Transverse colon (tissue), 4 donors: ENCODE data around the gene ZNF362. TPM values are rescaled to one million over a fixed set of nuclear protein-coding genes. Genes with fewer than 3 reads are reported as not detected.
A peak's percentile ranks its signal among the peaks of the same experiment; 100 is the strongest.

Experiments used
- DNase-seq: peaks from one replicate; pipeline ENCODE4 v3.0.0-alpha.2; 2019
- H3K27ac ChIP-seq, 4 donors: fragments of 200-600 bp; sonication (generic); 2 replicates each; pipeline ENCODE4 v1.5.1; 2016 to 2018; ENCODE audit warnings: inconsistent platforms in 4 of 4
- H3K27me3 ChIP-seq: fragments of 200-600 bp; sonication (generic); 2 replicates; pipeline ENCODE4 v1.5.1; 2017; ENCODE audit warnings: inconsistent platforms
- H3K36me3 ChIP-seq, 4 donors: fragments of 200-600 bp; sonication (generic); 2 replicates each; pipeline ENCODE4 v1.5.1; 2017 to 2019; ENCODE audit warnings: inconsistent platforms in 4 of 4
- H3K4me1 ChIP-seq, 4 donors: fragments of 200-600 bp; sonication (generic); 2 replicates each; pipeline ENCODE4 v1.5.1; 2017 to 2020; ENCODE audit warnings: inconsistent platforms in 4 of 4
- H3K4me3 ChIP-seq, 4 donors: fragments of 200-600 bp; sonication (generic); 1 replicate in 1 of 4; 2 replicates in 3 of 4; pipeline versions ENCODE4 v1.5.1 to v1.6.1; 2017 to 2019; ENCODE audit warnings: inconsistent platforms in 4 of 4
- H3K9me3 ChIP-seq, 2 donors: fragments of 200-600 bp; sonication (generic); 2 replicates each; pipeline ENCODE4 v1.5.1; 2017 to 2019; ENCODE audit warnings: inconsistent platforms in 2 of 2
- EP300 ChIP-seq: sonication (generic); formaldehyde crosslinking; IDR thresholded peaks from one replicate; pipeline ENCODE4 v1.6.1; 2017; ENCODE audit warnings: antibody characterized with exemption, low read depth
- POLR2A ChIP-seq: fragments of 450-650 bp; IDR thresholded peaks from one replicate; pipeline ENCODE4 v1.6.1; 2016; ENCODE audit warnings: antibody characterized with exemption, mild to moderate bottlenecking, moderate library complexity
- POLR2AphosphoS5 ChIP-seq, 3 donors: sonication (generic); formaldehyde crosslinking; IDR thresholded peaks; one replicate each; pipeline ENCODE4 v1.6.1; 2016; ENCODE audit warnings: antibody characterized with exemption in 3 of 3
- WGBS, 2 donors: methylation state at CpG; one replicate each; pipeline ENCODE4 v1.1.5; 2018; ENCODE audit warnings: low coverage in 1 of 2; 5-methylcytosine and 5-hydroxymethylcytosine counted together
- in situ Hi-C, 4 donors: fragments of 200-750 bp; cut with MboI; loops; one replicate each; pipeline versions ENCODE4 v1.15.0 to v1.15.1; 2017; ENCODE audit warnings: low sequenced_read_pairs in 3 of 4, low pct_ligation_motif_present in 1 of 4, low pct_unique_long_range_greater_than_20kb in 1 of 4
- intact Hi-C: fragments of 100-400 bp; cut with DNase I; formaldehyde crosslinking; loops from one replicate; pipeline ENCODE4 v1.15.1; 2023; ENCODE audit warnings: low total_unique reads
- total RNA-seq, 4 donors: library from RNA; depleted of rRNA; stranded (reverse); fragments of >200 nt; gene quantifications; one replicate each; pipeline ENCODE4 v1.1.0, GENCODE V29; 2016
- TF ChIP-seq, protein P1 (sequence below), 5 experiments: fragments of 200-600 bp in 3 of 5; fragments of 450-650 bp in 2 of 5; sonication (generic) in 3 of 5; IDR thresholded peaks; 1 replicate in 2 of 5; 2 replicates in 3 of 5; pipeline ENCODE4 v1.5.1; 2016 to 2017; ENCODE audit warnings: antibody characterized with exemption in 5 of 5, inconsistent platforms in 3 of 5, mild to moderate bottlenecking in 2 of 5, moderate library complexity in 1 of 5

ZNF362 gene
- total RNA-seq, 4 donors from 2014 or later = 7.9 to 121 (median 12.1) TPM

DNA sequence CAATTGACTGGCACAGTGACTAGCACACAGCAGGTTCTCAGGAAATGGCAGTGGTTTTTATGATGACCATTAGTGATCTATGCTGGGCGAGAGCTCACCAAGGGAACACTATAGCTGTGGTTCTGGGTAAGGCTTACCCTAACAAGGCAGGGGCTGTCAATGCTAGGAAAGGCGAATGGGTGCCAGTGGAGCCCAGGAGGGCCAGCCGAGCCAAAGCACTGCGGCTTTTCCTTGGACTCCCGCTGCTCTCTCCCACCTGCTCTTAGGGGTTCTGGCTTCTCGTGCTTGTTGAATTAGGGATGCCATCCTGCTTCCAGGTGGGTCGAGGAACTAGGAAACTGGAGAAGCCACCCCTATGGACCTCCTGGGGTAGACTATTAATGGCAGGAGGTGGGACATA is 74.6 kb downstream of the ZNF362 start:
- Histone ChIP-seq H3K27ac (no peak overlapping the region), H3K27me3 (no peaks in the 10 kb centered on the region), H3K4me3 (no peak overlapping the region), H3K4me1 (peaks cover 9 to 58% (median 40%) of the 10 kb centered on the region in 4 donors), H3K9me3 (no peaks in the 10 kb centered on the region), H3K36me3 (peaks cover 0 to 60% (median 31%) of the 10 kb centered on the region in 4 donors)
- intact Hi-C loops = no loop called here
- 94 to 100% methylated on average over 2 to 7 of the region's 7 CpGs for WGBS, 2 donors
- TF ChIP-seq POLR2A (no peak), POLR2AphosphoS5 (IDR thresholded peaks at IDR 0.05) (no peak), EP300 (no peak)
- in situ Hi-C loops = no loop called here
- no peak for DNase-seq

- no peak for DNase-seq
- 57 to 78% methylated on average over 1 to 10 of the region's 10 CpGs for WGBS, 2 donors
- intact Hi-C loops (no loop called here), in situ Hi-C loops (no loop called here)
- Histone ChIP-seq H3K27me3 (no peaks in the 10 kb centered on the region), H3K4me3 (no peak overlapping the region), H3K27ac (peak overlapping the region; percentile 61 to 98 (median 96)), H3K4me1 (peaks cover 9 to 66% (median 48%) of the 10 kb centered on the region in 4 donors), H3K9me3 (no peaks in the 10 kb centered on the region), H3K36me3 (peaks cover 0 to 52% (median 27%) of the 10 kb centered on the region in 4 donors)
- no peak for TF ChIP-seq POLR2A
- TF ChIP-seq, protein P1, sequence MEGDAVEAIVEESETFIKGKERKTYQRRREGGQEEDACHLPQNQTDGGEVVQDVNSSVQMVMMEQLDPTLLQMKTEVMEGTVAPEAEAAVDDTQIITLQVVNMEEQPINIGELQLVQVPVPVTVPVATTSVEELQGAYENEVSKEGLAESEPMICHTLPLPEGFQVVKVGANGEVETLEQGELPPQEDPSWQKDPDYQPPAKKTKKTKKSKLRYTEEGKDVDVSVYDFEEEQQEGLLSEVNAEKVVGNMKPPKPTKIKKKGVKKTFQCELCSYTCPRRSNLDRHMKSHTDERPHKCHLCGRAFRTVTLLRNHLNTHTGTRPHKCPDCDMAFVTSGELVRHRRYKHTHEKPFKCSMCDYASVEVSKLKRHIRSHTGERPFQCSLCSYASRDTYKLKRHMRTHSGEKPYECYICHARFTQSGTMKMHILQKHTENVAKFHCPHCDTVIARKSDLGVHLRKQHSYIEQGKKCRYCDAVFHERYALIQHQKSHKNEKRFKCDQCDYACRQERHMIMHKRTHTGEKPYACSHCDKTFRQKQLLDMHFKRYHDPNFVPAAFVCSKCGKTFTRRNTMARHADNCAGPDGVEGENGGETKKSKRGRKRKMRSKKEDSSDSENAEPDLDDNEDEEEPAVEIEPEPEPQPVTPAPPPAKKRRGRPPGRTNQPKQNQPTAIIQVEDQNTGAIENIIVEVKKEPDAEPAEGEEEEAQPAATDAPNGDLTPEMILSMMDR (IDR thresholded peaks at IDR 0.05) = no peak
- no peak for TF ChIP-seq POLR2AphosphoS5 (IDR thresholded peaks at IDR 0.05)
- no peak for TF ChIP-seq EP300
Measured at GRCh38 chr1:33331444-33332356, 75.4 kb downstream of the ZNF362 start.

DNA sequence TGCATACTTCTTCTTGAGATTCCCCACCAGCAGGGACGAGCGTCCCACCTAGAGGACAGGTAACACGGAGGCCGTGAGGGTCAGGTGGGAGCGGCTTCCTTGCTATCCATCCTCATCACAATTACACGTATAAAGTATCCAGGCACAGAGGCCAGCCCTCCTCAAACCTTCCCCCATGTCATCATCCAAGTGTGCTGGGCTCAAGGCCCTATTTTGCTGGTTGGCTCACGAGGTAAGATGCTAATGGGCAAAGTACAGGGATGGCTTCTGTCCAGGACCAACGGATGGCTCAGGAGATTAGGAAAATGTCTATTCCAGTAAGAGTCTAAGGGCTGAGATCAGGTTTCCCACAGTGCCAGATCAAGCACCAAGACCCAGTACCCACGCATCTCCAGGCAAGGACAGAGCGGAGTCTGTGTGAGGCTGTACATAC is 76.1 kb downstream of the ZNF362 start:
- no peaks in the 10 kb centered on the region for H3K27me3 ChIP-seq
- intact Hi-C loops (no loop called here), in situ Hi-C loops (no loop called here)
- no peak overlapping the region for H3K4me3 ChIP-seq
- TF ChIP-seq, protein P1 (IDR thresholded peaks at IDR 0.05) = no peak
- no peak for TF ChIP-seq EP300
- TF ChIP-seq POLR2A = no peak
- TF ChIP-seq POLR2AphosphoS5 (IDR thresholded peaks at IDR 0.05) = no peak
- peaks cover 0 to 45% (median 24%) of the 10 kb centered on the region in 4 donors for H3K36me3 ChIP-seq
- 88% methylated on average over 10 of the region's 10 CpGs; no CpG with 5 or more reads in 1 of the 2 donors for WGBS, 2 donors
- DNase-seq = no peak
- peak overlapping the region; percentile 61 to 98 (median 96) for H3K27ac ChIP-seq
- no peaks in the 10 kb centered on the region for H3K9me3 ChIP-seq
- peaks cover 9 to 68% (median 53%) of the 10 kb centered on the region in 4 donors for H3K4me1 ChIP-seq

DNA sequence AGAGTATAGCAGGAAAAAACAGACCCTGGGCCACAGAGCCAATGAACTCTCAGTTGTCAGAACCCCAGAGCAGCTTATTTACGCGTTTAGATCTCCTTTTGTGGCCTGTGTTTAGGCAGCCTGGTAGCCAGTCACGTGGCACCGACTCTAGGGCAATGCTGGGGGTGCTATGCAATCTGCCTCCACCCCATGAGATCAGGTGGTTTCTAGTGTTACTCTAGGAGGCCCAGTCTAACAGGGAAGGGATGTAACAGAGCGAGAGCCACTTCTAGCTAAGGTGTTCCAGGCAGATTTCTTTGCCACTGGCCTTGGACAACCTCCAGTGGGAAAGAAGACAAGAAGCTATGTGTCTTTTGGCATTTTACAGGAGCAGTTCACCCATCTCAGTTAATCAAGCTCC is 76.6 kb downstream of the ZNF362 start:
- H3K4me1 ChIP-seq = peaks cover 13 to 68% (median 52%) of the 10 kb centered on the region in 4 donors
- H3K27me3 ChIP-seq = no peaks in the 10 kb centered on the region
- H3K27ac ChIP-seq = peak overlapping the region; percentile 61 to 98 (median 96)
- in situ Hi-C loops = no loop called here
- intact Hi-C loops = no loop called here
- no peak for DNase-seq
- TF ChIP-seq POLR2AphosphoS5 (IDR thresholded peaks at IDR 0.05) = no peak
- no peak for TF ChIP-seq POLR2A
- TF ChIP-seq, protein P1 (IDR thresholded peaks at IDR 0.05) = no peak
- no peak for TF ChIP-seq EP300
- no peak overlapping the region for H3K4me3 ChIP-seq
- WGBS, 2 donors = 88% methylated on average over 5 of the region's 5 CpGs; no CpG with 5 or more reads in 1 of the 2 donors
- H3K9me3 ChIP-seq = no peaks in the 10 kb centered on the region
- peaks cover 0 to 40% (median 21%) of the 10 kb centered on the region in 4 donors for H3K36me3 ChIP-seq
